ENCODE data around the gene MB.
"Not testable (repeated sequence)": the region's sequence is repeated elsewhere in the genome, so short reads cannot be mapped to it uniquely, and the experiment has no call there.

MB gene

GRCh38 chr22:35617137-35617755 is at the start of gene MB:
TSS of gene MB (minus strand) at chr22:35617329. CDS start at chr22:35617257, 72 bp downstream.
- H3K27me3 Mint-ChIP-seq: peaks cover 4% of the 10 kb centered on the region
- H3K36me3 Mint-ChIP-seq: no peaks in the 10 kb centered on the region
- H3K4me1 Mint-ChIP-seq: peaks cover 16% of the 10 kb centered on the region
- no peak for DNase-seq
- CTCF ChIA-PET: interaction anchor here (2.4 kb wide), 1 partner anchor 10 kb away, joined by 12 read pairs; no protein-coding TSS in a partner anchor
- H3K9me3 Mint-ChIP-seq: no peaks in the 10 kb centered on the region
- no peak within 1 kb of the TSS for H3K27ac Mint-ChIP-seq
- H3K4me3 Mint-ChIP-seq: no peak within 1 kb of the TSS

- H3K4me3 Mint-ChIP-seq, H3K27ac Mint-ChIP-seq, H3K27me3 Mint-ChIP-seq, DNase-seq, CTCF ChIA-PET: not testable (repeated sequence)
- peaks cover 57% of the 10 kb centered on the region for H3K36me3 Mint-ChIP-seq
- peaks cover 13% of the 10 kb centered on the region for H3K4me1 Mint-ChIP-seq
- H3K9me3 Mint-ChIP-seq: peaks cover 19% of the 10 kb centered on the region
Observed at GRCh38 chr22:35666699-35667098, 49.6 kb upstream of the MB start.

- no peak overlapping the region for H3K27ac Mint-ChIP-seq
- CTCF ChIA-PET: no interaction called here
- H3K4me3 Mint-ChIP-seq: no peak overlapping the region
Observed at GRCh38 chr22:35664955-35665587, 47.9 kb upstream of the MB start.

GRCh38 chr22:35663371-35663770 is 46.2 kb upstream of the MB start:
- H3K27me3 Mint-ChIP-seq: no peaks in the 10 kb centered on the region
- peaks cover 47% of the 10 kb centered on the region for H3K4me1 Mint-ChIP-seq
- no peak overlapping the region for H3K27ac Mint-ChIP-seq
- no peak for DNase-seq
- H3K36me3 Mint-ChIP-seq: peaks cover 84% of the 10 kb centered on the region
- H3K4me3 Mint-ChIP-seq: no peak overlapping the region
- peaks cover 28% of the 10 kb centered on the region for H3K9me3 Mint-ChIP-seq
- CTCF ChIA-PET: no interaction called here

More at GRCh38 chr22:35664955-35665587, 47.9 kb upstream of the MB start:
- DNase-seq: no peak
- Mint-ChIP-seq H3K27me3 (no peaks in the 10 kb centered on the region), H3K9me3 (peaks cover 20% of the 10 kb centered on the region), H3K36me3 (peaks cover 74% of the 10 kb centered on the region), H3K4me1 (peaks cover 30% of the 10 kb centered on the region)

- H3K4me3 Mint-ChIP-seq: no peak overlapping the region
- DNase-seq: no peak
- H3K9me3 Mint-ChIP-seq: peaks cover 32% of the 10 kb centered on the region
- peaks cover 51% of the 10 kb centered on the region for H3K4me1 Mint-ChIP-seq
- H3K27me3 Mint-ChIP-seq: no peaks in the 10 kb centered on the region
- CTCF ChIA-PET: no interaction called here
- no peak overlapping the region for H3K27ac Mint-ChIP-seq
- H3K36me3 Mint-ChIP-seq: peaks cover 84% of the 10 kb centered on the region
Observed at GRCh38 chr22:35662914-35663313, 45.8 kb upstream of the MB start.

GRCh38 chr22:35661464-35661863 is 44.3 kb upstream of the MB start:
- Mint-ChIP-seq H3K4me3 (no peak overlapping the region), H3K27ac (peak overlapping the region; percentile 92), H3K4me1 (peaks cover 61% of the 10 kb centered on the region), H3K9me3 (peaks cover 27% of the 10 kb centered on the region), H3K27me3 (no peaks in the 10 kb centered on the region), H3K36me3 (peaks cover 84% of the 10 kb centered on the region)
- no peak for DNase-seq
- CTCF ChIA-PET: no interaction called here

- peaks cover 89% of the 10 kb centered on the region for H3K36me3 Mint-ChIP-seq
- DNase-seq: peak; percentile 68
- no peak overlapping the region for H3K4me3 Mint-ChIP-seq
- H3K27ac Mint-ChIP-seq: peak overlapping the region; percentile 92
- CTCF ChIA-PET: no interaction called here
- peaks cover 26% of the 10 kb centered on the region for H3K9me3 Mint-ChIP-seq
- no peaks in the 10 kb centered on the region for H3K27me3 Mint-ChIP-seq
- peaks cover 62% of the 10 kb centered on the region for H3K4me1 Mint-ChIP-seq
Observed at GRCh38 chr22:35660291-35661127, 43.4 kb upstream of the MB start.

GRCh38 chr22:35657571-35658312 is 40.6 kb upstream of the MB start:
- H3K4me3 Mint-ChIP-seq: no peak overlapping the region
- peak overlapping the region; percentile 92 for H3K27ac Mint-ChIP-seq
- H3K36me3 Mint-ChIP-seq: peaks cover 95% of the 10 kb centered on the region
- DNase-seq: no peak
- H3K27me3 Mint-ChIP-seq: no peaks in the 10 kb centered on the region
- H3K9me3 Mint-ChIP-seq: peaks cover 18% of the 10 kb centered on the region
- H3K4me1 Mint-ChIP-seq: peaks cover 78% of the 10 kb centered on the region
- CTCF ChIA-PET: interaction anchor here (0.6 kb wide), 1 partner anchor 274 kb away, joined by 3 read pairs; no protein-coding TSS in a partner anchor

- Mint-ChIP-seq H3K27me3 (no peaks in the 10 kb centered on the region), H3K36me3 (peaks cover 92% of the 10 kb centered on the region), H3K4me1 (peaks cover 73% of the 10 kb centered on the region), H3K9me3 (peaks cover 15% of the 10 kb centered on the region), H3K27ac (peak overlapping the region; percentile 62), H3K4me3 (no peak overlapping the region)
- CTCF ChIA-PET: no interaction called here
- DNase-seq: no peak
Observed at GRCh38 chr22:35656284-35656752, 39.2 kb upstream of the MB start.

- Mint-ChIP-seq H3K36me3 (peaks cover 91% of the 10 kb centered on the region), H3K9me3 (peaks cover 17% of the 10 kb centered on the region), H3K4me1 (peaks cover 67% of the 10 kb centered on the region), H3K27me3 (no peaks in the 10 kb centered on the region), H3K4me3 (no peak overlapping the region), H3K27ac (no peak overlapping the region)
- DNase-seq: no peak
- CTCF ChIA-PET: no interaction called here
Observed at GRCh38 chr22:35653824-35654223, 36.7 kb upstream of the MB start.

GRCh38 chr22:35651085-35651484 is 34.0 kb upstream of the MB start:
- peak overlapping the region; percentile 60 for H3K27ac Mint-ChIP-seq

GRCh38 chr22:35649636-35650250 is 32.6 kb upstream of the MB start:
- Mint-ChIP-seq H3K36me3 (peaks cover 54% of the 10 kb centered on the region), H3K4me3 (peak overlapping the region; percentile 99), H3K9me3 (peaks cover 5% of the 10 kb centered on the region), H3K27me3 (no peaks in the 10 kb centered on the region), H3K4me1 (peaks cover 59% of the 10 kb centered on the region), H3K27ac (peak overlapping the region; percentile 100)
- CTCF ChIA-PET: no interaction called here
- DNase-seq: no peak

More at GRCh38 chr22:35651085-35651484, 34.0 kb upstream of the MB start:
- no peak for DNase-seq
- peaks cover 7% of the 10 kb centered on the region for H3K9me3 Mint-ChIP-seq
- H3K27me3 Mint-ChIP-seq: no peaks in the 10 kb centered on the region
- CTCF ChIA-PET: no interaction called here
- H3K36me3 Mint-ChIP-seq: peaks cover 67% of the 10 kb centered on the region
- peaks cover 63% of the 10 kb centered on the region for H3K4me1 Mint-ChIP-seq
- peak overlapping the region; percentile 31 for H3K4me3 Mint-ChIP-seq

- Mint-ChIP-seq H3K27me3 (no peaks in the 10 kb centered on the region), H3K4me1 (peaks cover 54% of the 10 kb centered on the region), H3K27ac (peak overlapping the region; percentile 100), H3K4me3 (peak overlapping the region; percentile 99), H3K9me3 (peaks cover 5% of the 10 kb centered on the region), H3K36me3 (peaks cover 48% of the 10 kb centered on the region)
- CTCF ChIA-PET: no interaction called here
- DNase-seq: peak; percentile 30
Observed at GRCh38 chr22:35649026-35649553, 32.0 kb upstream of the MB start.

Data from activated naive CD4-positive, alpha-beta T cell treated with anti-CD3 and anti-CD28 coated beads, Interleukin-2, amount 10 ng/mL, durations not matched to agents 7 days and 5 days (primary cell).